Measurements from ENCODE around the gene WDR18.
"Not testable (repeated sequence)": the region's sequence is repeated elsewhere in the genome, so short reads cannot be mapped to it uniquely, and the experiment has no call there.

WDR18 gene

GRCh38 chr19:950352-951066, 33.6 kb upstream of the WDR18 start:
- no peak for DNase-seq

- no peak for DNase-seq
Observed at GRCh38 chr19:952049-952679, 32.0 kb upstream of the WDR18 start.

GRCh38 chr19:952680-953444, 31.3 kb upstream of the WDR18 start:
- DNase-seq, result no peak

- DNase-seq, result no peak
Observed at GRCh38 chr19:953445-954271, 30.5 kb upstream of the WDR18 start.

- DNase-seq, result no peak
Observed at GRCh38 chr19:954272-954671, 29.9 kb upstream of the WDR18 start.

- DNase-seq, result no peak
Observed at GRCh38 chr19:954672-955494, 29.3 kb upstream of the WDR18 start.

- no peak for DNase-seq
Observed at GRCh38 chr19:955803-956765, 28.1 kb upstream of the WDR18 start.

- no peak for DNase-seq
Observed at GRCh38 chr19:956766-957440, 27.2 kb upstream of the WDR18 start.

- DNase-seq, result not testable (repeated sequence)
Observed at GRCh38 chr19:957578-957977, 26.6 kb upstream of the WDR18 start.

- DNase-seq, result peak; percentile 56
Observed at GRCh38 chr19:958967-959855, 24.9 kb upstream of the WDR18 start.

- no peak for DNase-seq
Observed at GRCh38 chr19:960020-960419, 24.1 kb upstream of the WDR18 start.

GRCh38 chr19:960601-960938, 23.6 kb upstream of the WDR18 start:
- no peak for DNase-seq

- DNase-seq, result no peak
Observed at GRCh38 chr19:961866-962620, 22.1 kb upstream of the WDR18 start.

- DNase-seq, result no peak
Observed at GRCh38 chr19:962683-963400, 21.3 kb upstream of the WDR18 start.

- DNase-seq, result no peak
Observed at GRCh38 chr19:963486-963951, 20.6 kb upstream of the WDR18 start.

GRCh38 chr19:964116-964520, 20.0 kb upstream of the WDR18 start:
- no peak for DNase-seq

GRCh38 chr19:964761-965694, 19.1 kb upstream of the WDR18 start:
- DNase-seq, result no peak

Measured in stimulated activated CD8-positive, alpha-beta memory T cell treated with anti-CD3 and anti-CD28 coated beads, Interleukin-4, amount 100 ng/mL, for 48 hours (primary cell).